NCI-H2196 (cell line): Measurements from ENCODE around the gene SMC2.

ENCODE experiments used
- DNase-seq: peaks from one replicate; lab custom pipeline; 2025; ENCODE audit not compliant: unreplicated experiment; lab: John Stamatoyannopoulos, UW

SMC2 gene

GRCh38 chr9:104104360-104104759 lies 10.3 kb downstream of the SMC2 start:
- DNase-seq = no peak

GRCh38 chr9:104107799-104108198 lies 13.7 kb downstream of the SMC2 start:
- DNase-seq = no peak

DNA sequence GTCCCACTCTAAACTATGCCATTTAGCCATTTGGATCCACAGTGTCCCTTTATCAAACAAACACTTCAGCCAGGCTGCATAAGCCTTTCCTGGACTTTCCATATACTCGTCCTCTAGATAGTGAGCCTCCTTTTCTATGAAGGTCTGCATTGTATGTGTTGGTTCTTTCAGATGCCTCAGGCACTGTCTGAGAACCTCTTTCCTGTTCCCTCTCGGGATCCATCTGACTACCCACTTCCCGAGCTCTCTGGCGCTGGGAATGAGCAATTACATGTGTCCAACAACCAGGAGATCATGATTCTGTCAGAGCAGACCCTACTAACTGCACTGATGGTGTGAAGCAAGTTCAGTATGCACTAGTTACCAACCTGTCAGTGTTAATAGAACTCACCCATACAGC lies 14.2 kb downstream of the SMC2 start:
- DNase-seq = no peak

GRCh38 chr9:104110509-104110908 lies 16.4 kb downstream of the SMC2 start:
- no peak for DNase-seq

DNA sequence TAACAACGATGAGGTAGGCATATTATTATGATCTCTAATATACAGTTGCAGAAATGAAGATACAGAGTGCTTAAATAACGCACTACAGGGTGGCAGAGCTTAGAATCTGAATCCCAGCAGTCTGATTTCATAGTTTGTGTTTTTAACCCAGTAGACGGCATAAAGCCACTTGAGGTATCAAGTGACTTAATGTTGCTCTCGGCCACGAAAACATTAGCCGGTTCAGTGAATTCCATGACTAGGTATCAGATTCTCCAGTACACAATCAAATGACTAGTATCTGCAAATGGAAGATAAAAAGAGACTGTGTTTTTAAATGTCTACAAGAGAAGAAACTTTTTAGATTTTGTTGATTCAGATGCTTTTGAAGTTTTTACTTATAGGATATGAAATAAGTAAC lies 24.8 kb downstream of the SMC2 start:
- DNase-seq = peak; percentile 34

GRCh38 chr9:104121022-104121421 lies 26.9 kb downstream of the SMC2 start:
- DNase-seq = no peak

GRCh38 chr9:104138243-104138868 lies 44.2 kb downstream of the SMC2 start:
- no peak for DNase-seq

DNA sequence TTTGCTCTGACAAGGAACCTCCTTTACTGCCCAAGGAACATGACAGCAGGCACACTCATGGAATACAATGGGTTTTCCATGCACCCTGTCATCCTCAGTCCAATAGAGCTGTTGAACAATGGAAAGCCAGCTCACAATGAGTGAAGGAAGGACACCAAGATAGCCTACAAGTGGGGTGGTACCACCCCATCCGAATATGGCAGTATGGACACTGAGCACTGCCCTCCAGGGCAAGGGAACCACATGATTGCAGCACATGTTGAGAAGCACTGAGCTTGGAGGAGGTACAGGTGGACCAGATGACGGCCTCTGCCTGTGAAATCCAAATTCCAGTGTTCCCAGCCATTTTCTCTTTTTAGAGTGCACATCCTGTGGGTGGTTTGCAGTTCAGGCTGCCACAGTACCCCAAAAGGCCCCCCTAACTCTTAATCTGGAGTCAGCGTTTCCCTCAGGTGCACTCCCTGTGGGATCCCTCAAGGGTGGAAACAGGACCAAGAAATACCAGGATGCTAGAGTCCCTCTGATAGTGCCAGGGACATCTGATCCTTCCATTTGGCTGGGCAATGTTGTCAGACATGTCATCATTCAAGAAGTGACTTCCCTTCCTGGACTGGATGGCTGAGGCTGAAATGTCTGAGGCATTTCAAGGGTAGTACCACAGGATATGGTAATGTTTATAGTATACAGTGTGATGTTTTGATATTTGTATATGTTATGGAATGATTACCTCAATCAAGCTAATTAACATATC lies 48.9 kb downstream of the SMC2 start:
- DNase-seq = no peak

GRCh38 chr9:104143550-104143910 lies 49.4 kb downstream of the SMC2 start:
- no peak for DNase-seq

- no peak for DNase-seq
These were observed 50.2 kb downstream of the SMC2 start for GRCh38 chr9:104144336-104144735.

DNA sequence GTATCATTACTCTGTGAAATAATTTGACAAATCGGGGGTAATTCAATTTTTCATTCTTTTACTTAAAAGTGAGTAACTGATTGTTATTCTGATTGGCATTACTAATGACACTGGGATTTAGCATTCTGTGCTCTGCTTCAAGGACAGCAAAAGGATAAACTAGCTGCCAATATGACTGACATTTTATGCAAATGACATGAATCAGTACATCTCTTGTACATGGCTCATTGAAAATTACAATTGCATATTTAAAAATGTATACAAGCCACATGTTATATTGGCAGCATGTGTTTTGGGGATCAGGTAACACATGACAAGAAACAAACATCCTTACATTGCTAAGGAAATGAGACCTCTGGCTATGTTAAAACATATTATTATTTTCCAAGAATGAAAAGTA lies 79.0 kb downstream of the SMC2 start:
- no peak for DNase-seq

DNA sequence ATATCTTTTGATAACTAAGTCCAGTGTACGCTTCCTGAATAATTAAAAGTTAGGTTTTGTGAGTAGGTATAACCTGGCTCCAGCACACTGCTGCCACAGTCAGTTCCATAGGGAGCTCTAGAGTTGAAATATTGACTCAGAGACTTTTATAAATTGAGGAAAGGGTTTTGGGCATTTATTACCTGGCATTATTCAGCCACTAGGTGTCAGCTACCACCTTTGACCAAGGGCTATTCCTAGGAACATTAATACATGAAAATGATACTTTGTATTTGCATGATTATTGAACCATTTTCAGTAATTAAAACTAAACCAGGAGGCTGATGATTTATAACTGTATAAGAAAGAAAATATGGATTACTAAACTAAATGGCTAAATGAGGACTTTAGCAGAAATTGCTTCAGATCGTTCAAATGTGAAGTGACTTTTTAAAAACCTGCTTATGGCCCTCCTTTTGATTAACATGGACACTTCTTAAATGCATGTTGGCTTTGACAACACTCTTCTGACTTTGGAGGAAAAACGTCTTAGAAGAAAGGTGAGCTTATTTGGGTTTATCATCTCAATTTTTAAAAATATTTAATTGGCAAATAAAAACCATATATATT lies 83.0 kb downstream of the SMC2 start:
- DNase-seq = no peak

DNA sequence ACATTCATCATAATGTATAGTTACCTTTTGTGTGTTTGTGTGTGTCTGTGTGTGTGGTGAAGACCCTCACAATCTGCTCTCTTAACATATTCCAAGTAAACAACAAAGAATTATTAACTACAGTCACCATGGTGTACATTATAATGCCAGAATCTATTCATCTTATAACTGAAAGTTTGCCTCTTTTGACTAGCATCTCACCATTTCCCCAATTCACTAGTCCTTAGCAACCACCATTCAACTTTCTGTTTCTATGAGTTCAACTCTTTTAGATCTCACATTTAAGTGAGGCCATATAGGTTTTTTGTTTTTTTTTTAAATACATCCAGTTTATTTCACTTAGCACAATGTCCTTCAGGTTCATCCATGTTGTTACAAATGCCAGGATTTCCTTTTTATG lies 83.6 kb downstream of the SMC2 start:
- DNase-seq = no peak
